ENCODE measurements around the gene STPG4.
"Not testable (repeated sequence)": the region's sequence is repeated elsewhere in the genome, so short reads cannot be mapped to it uniquely, and the experiment has no call there.

- TF ChIP-seq, protein P1, sequence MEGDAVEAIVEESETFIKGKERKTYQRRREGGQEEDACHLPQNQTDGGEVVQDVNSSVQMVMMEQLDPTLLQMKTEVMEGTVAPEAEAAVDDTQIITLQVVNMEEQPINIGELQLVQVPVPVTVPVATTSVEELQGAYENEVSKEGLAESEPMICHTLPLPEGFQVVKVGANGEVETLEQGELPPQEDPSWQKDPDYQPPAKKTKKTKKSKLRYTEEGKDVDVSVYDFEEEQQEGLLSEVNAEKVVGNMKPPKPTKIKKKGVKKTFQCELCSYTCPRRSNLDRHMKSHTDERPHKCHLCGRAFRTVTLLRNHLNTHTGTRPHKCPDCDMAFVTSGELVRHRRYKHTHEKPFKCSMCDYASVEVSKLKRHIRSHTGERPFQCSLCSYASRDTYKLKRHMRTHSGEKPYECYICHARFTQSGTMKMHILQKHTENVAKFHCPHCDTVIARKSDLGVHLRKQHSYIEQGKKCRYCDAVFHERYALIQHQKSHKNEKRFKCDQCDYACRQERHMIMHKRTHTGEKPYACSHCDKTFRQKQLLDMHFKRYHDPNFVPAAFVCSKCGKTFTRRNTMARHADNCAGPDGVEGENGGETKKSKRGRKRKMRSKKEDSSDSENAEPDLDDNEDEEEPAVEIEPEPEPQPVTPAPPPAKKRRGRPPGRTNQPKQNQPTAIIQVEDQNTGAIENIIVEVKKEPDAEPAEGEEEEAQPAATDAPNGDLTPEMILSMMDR (IDR thresholded peaks at IDR 0.05; ENCODE audit: low read length) = not testable (repeated sequence)
- TF ChIP-seq EZH2phosphoT487 (IDR thresholded peaks at IDR 0.05; ENCODE audit: low read length) = not testable (repeated sequence)
Observed at GRCh38 chr2:47107201-47107600, 47.9 kb downstream of the STPG4 start.

Measured in MM.1S (cell line).